H1 (cell line): ENCODE measurements around the gene MAGI2. TPM values are rescaled to one million over a fixed set of nuclear protein-coding genes. Genes with fewer than 3 reads are reported as not detected.

Source experiments
- ASH2L ChIP-seq: fragments of 200-600, 300-600 bp; sonication (generic); IDR thresholded peaks from one replicate; pipeline ENCODE4 v1.7.1; 2017; ENCODE audit warnings: low read length
- RBBP5 ChIP-seq: IDR thresholded peaks from 2 replicates; pipeline ENCODE4 v1.7.1; 2012; ENCODE audit warnings: low read depth, mild to moderate bottlenecking, inconsistent platforms, low read length, moderate library complexity, borderline replicate concordance
- SIN3A ChIP-seq, 2 experiments: IDR thresholded peaks in 1 of 2; conservative IDR thresholded peaks in 1 of 2; 2 replicates each; pipeline ENCODE4 v1.6.1; 2011 to 2012; ENCODE audit warnings: low read length in 2 of 2, improper control_type of control experiment in 1 of 2, low read depth in 1 of 2, mild to moderate bottlenecking in 1 of 2
- polyA plus RNA-seq, 7 experiments: library from polyadenylated mRNA; depleted of rRNA in 3 of 7; stranded (reverse) in 5 of 7; unstranded in 2 of 7; fragments of >200 nt in 5 of 7; fragments of 200-250 nt in 2 of 7; gene quantifications; 1 replicate in 5 of 7; 2 replicates in 1 of 7; 4 replicates in 1 of 7; pipeline versions ENCODE4 v1.2.1 to v1.2.3, GENCODE V29; 2011 to 2013; ENCODE audit warnings: missing spikeins in 2 of 7, mixed read lengths in 2 of 7
- total RNA-seq: library from RNA; stranded (reverse); fragmentation: NEBNext Ultra II Directional; extraction: Animal tissue kit (Norgen Biotek cat#: 25700); gene quantifications from 2 replicates; pipeline ENCODE4 v1.2.1, GENCODE V29; 2021
- TF ChIP-seq, protein P1 (sequence below): IDR thresholded peaks from 2 replicates; pipeline ENCODE4 v1.6.1; 2012; ENCODE audit warnings: inconsistent platforms

Gene MAGI2
- total and polyA plus RNA-seq, 2 of the 8 experiments (the other 6 are each of a cell fraction or from before 2014, with no cell fraction given): 6.0 to 27.3 TPM

DNA sequence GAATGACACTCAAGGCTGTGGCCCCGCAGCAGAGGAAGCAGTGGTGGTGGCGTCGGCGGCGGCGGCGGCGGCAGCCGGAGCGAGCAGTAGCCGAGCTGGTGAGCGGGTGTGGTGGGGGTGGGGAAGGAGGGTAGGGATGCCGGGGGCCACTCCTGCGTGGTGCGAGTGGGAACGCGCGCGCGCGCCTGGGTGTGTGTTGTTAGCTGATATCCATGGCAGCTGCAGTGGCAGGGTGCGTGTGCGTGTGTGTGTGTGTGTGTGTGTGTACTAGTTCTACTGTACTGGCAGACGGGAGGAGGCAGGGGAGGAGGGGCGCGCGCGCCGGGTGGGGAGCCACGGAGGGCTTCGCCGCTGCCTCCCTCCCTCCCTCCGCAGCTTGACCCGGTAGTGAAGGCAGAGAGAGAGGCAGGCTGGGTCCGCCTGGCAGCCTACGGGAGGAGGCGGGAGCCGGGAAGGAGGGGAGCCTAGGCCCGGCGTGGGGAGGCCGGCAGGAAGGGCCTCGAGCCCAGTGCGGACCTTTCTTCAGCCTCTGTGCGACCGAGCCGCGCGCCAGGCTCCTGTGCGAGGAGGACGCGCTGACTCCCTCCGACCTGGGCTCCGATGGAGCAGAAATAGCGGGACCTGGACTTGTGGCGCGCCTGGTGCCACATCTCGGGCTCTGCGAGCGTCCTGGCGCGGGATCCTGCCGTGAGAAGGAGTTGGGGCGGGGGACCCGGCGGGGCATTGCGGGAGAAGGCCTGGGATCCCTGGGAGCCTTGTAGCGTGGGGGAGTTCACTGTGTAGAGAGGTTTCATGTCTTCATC lies at the start of gene MAGI2 (continued):
- TF ChIP-seq ASH2L: peak; percentile 94
- TF ChIP-seq RBBP5: peak; percentile 83
- TF ChIP-seq, protein P1, sequence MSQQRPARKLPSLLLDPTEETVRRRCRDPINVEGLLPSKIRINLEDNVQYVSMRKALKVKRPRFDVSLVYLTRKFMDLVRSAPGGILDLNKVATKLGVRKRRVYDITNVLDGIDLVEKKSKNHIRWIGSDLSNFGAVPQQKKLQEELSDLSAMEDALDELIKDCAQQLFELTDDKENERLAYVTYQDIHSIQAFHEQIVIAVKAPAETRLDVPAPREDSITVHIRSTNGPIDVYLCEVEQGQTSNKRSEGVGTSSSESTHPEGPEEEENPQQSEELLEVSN: peak; percentile 61
- 0 out of 4 replicates have a peak, but pooled peaks of 1 of the 2 experiments have one; percentile 27 for TF ChIP-seq SIN3A (conservative IDR thresholded peaks at IDR 0.05 in 1 of 2, IDR thresholded peaks at IDR 0.05 in 1 of 2; ENCODE audit: low read depth in 1 of 2, low read length in 2 of 2)
